Measurements from ENCODE around the gene PRELP. TPM values are rescaled to one million over a fixed set of nuclear protein-coding genes. Genes with fewer than 3 reads are reported as not detected.

Gene PRELP
- total RNA-seq, 4 donors from 2014 or later = 15.4 to 35.2 (median 23.3) TPM

DNA sequence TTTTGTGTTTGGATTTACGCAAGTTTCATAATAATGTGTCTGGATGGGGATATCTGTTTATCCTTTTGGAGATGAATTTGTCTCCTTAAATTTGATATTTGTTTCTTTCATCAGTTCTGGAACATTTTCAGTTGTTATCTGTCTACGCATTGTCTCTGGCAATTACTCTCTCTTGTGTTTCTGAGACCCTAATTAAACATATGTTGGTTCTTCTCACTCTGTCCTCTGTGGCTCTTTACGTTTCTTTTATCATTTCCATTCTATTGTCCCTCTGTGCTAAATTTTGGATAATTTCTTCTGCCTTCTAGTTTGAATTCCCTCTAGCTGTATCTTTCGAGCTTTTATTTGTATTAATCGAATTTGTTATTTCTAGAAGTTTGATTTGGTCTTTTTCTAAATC lies 17.5 kb upstream of the PRELP start:
- Histone ChIP-seq H3K36me3 (no peaks in the 10 kb centered on the region), H3K4me3 (no peak overlapping the region), H3K4me1 (peaks cover 0 to 5% (median under 1%) of the 10 kb centered on the region in 4 donors), H3K9me3 (no peaks in the 10 kb centered on the region), H3K27me3 (no peaks in the 10 kb centered on the region), H3K27ac (no peak overlapping the region)
- no peak for DNase-seq
- TF ChIP-seq EP300 (IDR thresholded peaks at IDR 0.05; ENCODE audit: low read depth) = no peak
- no peak for TF ChIP-seq POLR2AphosphoS5 (IDR thresholded peaks at IDR 0.05)
- TF ChIP-seq, protein P1, sequence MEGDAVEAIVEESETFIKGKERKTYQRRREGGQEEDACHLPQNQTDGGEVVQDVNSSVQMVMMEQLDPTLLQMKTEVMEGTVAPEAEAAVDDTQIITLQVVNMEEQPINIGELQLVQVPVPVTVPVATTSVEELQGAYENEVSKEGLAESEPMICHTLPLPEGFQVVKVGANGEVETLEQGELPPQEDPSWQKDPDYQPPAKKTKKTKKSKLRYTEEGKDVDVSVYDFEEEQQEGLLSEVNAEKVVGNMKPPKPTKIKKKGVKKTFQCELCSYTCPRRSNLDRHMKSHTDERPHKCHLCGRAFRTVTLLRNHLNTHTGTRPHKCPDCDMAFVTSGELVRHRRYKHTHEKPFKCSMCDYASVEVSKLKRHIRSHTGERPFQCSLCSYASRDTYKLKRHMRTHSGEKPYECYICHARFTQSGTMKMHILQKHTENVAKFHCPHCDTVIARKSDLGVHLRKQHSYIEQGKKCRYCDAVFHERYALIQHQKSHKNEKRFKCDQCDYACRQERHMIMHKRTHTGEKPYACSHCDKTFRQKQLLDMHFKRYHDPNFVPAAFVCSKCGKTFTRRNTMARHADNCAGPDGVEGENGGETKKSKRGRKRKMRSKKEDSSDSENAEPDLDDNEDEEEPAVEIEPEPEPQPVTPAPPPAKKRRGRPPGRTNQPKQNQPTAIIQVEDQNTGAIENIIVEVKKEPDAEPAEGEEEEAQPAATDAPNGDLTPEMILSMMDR (IDR thresholded peaks at IDR 0.05) = no peak
- no peak for TF ChIP-seq POLR2A (IDR thresholded peaks at IDR 0.05)
- in situ Hi-C loops (cut with MboI; ENCODE audit: low pct_ligation_motif_present in 1 of 4, low pct_unique_long_range_greater_than_20kb in 1 of 4, low sequenced_read_pairs in 3 of 4) (loop anchor here in 1 of 4 donors (25.0 kb wide), 1 partner anchor 96 kb away; the partner anchor contains the start of gene FMOD), intact Hi-C loops (cut with DNase I; ENCODE audit: low total_unique reads) (no loop called here)
- WGBS, 2 donors (ENCODE audit: low coverage in 1 of 2) = 89 to 92% methylated on average over 5 of the region's 5 CpGs

DNA sequence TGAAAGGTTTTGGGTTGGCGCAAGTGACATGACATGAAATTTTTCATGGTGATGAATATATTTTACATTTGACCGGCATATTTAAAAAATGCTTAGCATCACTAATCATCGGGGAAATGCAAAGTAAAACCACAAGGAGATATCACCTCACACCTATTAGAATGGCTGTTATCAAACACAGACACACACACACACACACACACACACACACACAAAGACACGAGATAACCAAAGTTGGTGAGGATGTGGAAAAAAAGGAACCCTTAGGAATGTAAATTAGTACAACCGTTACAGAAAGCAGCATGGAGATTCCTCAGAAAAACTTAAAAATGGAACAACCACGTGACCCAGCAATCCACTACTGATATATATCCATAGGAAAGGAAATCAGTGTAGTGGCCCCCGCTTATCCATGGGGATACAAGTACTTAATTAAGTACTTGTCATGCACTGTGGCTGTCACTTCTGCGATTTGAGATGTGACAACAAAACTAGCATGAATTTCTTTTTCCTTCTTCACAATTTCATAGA lies 15.9 kb upstream of the PRELP start:
- H3K27me3 ChIP-seq = no peaks in the 10 kb centered on the region
- TF ChIP-seq EP300 (IDR thresholded peaks at IDR 0.05; ENCODE audit: low read depth) = no peak
- H3K4me3 ChIP-seq = no peak overlapping the region
- H3K4me1 ChIP-seq = peaks cover 7 to 20% (median 14%) of the 10 kb centered on the region in 4 donors
- WGBS, 2 donors (ENCODE audit: low coverage in 1 of 2) = 71 to 81% methylated on average over 7 to 8 of the region's 8 CpGs
- in situ Hi-C loops (cut with MboI; ENCODE audit: low pct_ligation_motif_present in 1 of 4, low pct_unique_long_range_greater_than_20kb in 1 of 4, low sequenced_read_pairs in 3 of 4) (loop anchor here in 1 of 4 donors (25.0 kb wide), 1 partner anchor 97 kb away; the partner anchor contains the start of gene FMOD), intact Hi-C loops (cut with DNase I; ENCODE audit: low total_unique reads) (no loop called here)
- no peak overlapping the region for H3K27ac ChIP-seq
- H3K9me3 ChIP-seq = no peaks in the 10 kb centered on the region
- no peak for DNase-seq
- no peaks in the 10 kb centered on the region for H3K36me3 ChIP-seq

DNA sequence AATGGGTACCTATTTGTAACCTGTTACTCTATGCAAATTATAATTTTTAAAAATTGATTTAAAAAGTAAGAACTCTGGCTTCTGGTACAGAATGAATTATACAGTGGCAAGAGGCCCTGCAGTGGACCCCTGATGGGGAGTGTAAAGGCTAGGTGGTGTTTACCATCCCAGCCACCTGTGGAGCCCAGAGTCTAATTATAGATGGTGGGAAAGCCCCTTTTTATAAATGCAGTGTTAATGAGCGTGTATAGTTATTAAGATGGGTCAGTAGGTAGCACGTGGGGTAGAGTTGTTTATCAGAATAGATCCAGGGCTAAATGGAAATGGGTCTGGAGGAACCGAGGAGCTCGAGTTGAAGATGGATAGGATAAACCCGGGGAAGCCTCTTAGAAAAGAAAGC lies 13.9 kb upstream of the PRELP start:
- no peak for DNase-seq
- WGBS, 2 donors (ENCODE audit: low coverage in 1 of 2) = 44 to 65% methylated on average over 5 of the region's 5 CpGs
- TF ChIP-seq POLR2AphosphoS5 (IDR thresholded peaks at IDR 0.05) (no peak), EP300 (IDR thresholded peaks at IDR 0.05; ENCODE audit: low read depth) (no peak), POLR2A (IDR thresholded peaks at IDR 0.05) (no peak)
- TF ChIP-seq, protein P1 (IDR thresholded peaks at IDR 0.05) = no peak
- Histone ChIP-seq H3K27me3 (no peaks in the 10 kb centered on the region), H3K4me1 (peaks cover 17 to 40% (median 30%) of the 10 kb centered on the region in 4 donors), H3K9me3 (no peaks in the 10 kb centered on the region), H3K36me3 (no peaks in the 10 kb centered on the region), H3K27ac (no peak overlapping the region), H3K4me3 (no peak overlapping the region)
- in situ Hi-C loops (cut with MboI; ENCODE audit: low pct_ligation_motif_present in 1 of 4, low pct_unique_long_range_greater_than_20kb in 1 of 4, low sequenced_read_pairs in 3 of 4) = loop anchor here in 1 of 4 donors (25.0 kb wide), 1 partner anchor 99 kb away; the partner anchor contains the start of gene FMOD
- intact Hi-C loops (cut with DNase I; ENCODE audit: low total_unique reads) = no loop called here

GRCh38 chr1:203462143-203462542 lies 13.5 kb upstream of the PRELP start:
- TF ChIP-seq EP300 (IDR thresholded peaks at IDR 0.05; ENCODE audit: low read depth) (no peak), POLR2A (IDR thresholded peaks at IDR 0.05) (no peak), POLR2AphosphoS5 (IDR thresholded peaks at IDR 0.05) (no peak)
- TF ChIP-seq, protein P1 (IDR thresholded peaks at IDR 0.05) = no peak
- intact Hi-C loops (cut with DNase I; ENCODE audit: low total_unique reads) (no loop called here), in situ Hi-C loops (cut with MboI; ENCODE audit: low pct_ligation_motif_present in 1 of 4, low pct_unique_long_range_greater_than_20kb in 1 of 4, low sequenced_read_pairs in 3 of 4) (loop anchor here in 1 of 4 donors (25.0 kb wide), 1 partner anchor 100 kb away; the partner anchor contains the start of gene FMOD)
- no peak overlapping the region for H3K4me3 ChIP-seq
- H3K36me3 ChIP-seq = no peaks in the 10 kb centered on the region
- no peaks in the 10 kb centered on the region for H3K27me3 ChIP-seq
- DNase-seq = no peak
- 100% methylated on average over 1 of the region's 1 CpG; no CpG with 5 or more reads in 1 of the 2 donors for whole genome bisulfite sequencing, 2 donors (ENCODE audit: low coverage in 1 of 2)
- peaks cover 17 to 42% (median 32%) of the 10 kb centered on the region in 4 donors for H3K4me1 ChIP-seq
- H3K9me3 ChIP-seq = no peaks in the 10 kb centered on the region
- H3K27ac ChIP-seq = peak overlapping the region in 1 of 4 donors; percentile 39

Measured in transverse colon (tissue), 4 donors.